ENCODE data around the gene HECA. TPM values are rescaled to one million over a fixed set of nuclear protein-coding genes. Genes with fewer than 3 reads are reported as not detected.

Gene HECA
- total RNA-seq, 4 donors from 2014 or later: 31.9 to 39.3 (median 35.7) TPM

GRCh38 chr6:139173822-139174221 lies 38.9 kb downstream of the HECA start:
- H3K27ac ChIP-seq: no peak overlapping the region
- no peaks in the 10 kb centered on the region for H3K27me3 ChIP-seq
- DNase-seq (ENCODE audit: low spot score in 2 of 2): no peak
- no peaks in the 10 kb centered on the region for H3K4me1 ChIP-seq
- no peak for TF ChIP-seq CTCF (IDR thresholded peaks at IDR 0.05)
- no peak for TF ChIP-seq POLR2A (IDR thresholded peaks at IDR 0.05)
- no peak for TF ChIP-seq EP300 (IDR thresholded peaks at IDR 0.05)
- no peaks in the 10 kb centered on the region for H3K9me3 ChIP-seq
- no peak overlapping the region for H3K4me3 ChIP-seq
- WGBS, 2 donors: 86 to 88% methylated on average over 1 of the region's 1 CpG
- H3K36me3 ChIP-seq: peaks cover 3 to 55% (median 18%) of the 10 kb centered on the region in 3 donors

- Histone ChIP-seq H3K4me3 (no peak overlapping the region), H3K27ac (no peak overlapping the region), H3K36me3 (peaks cover 3 to 65% (median 15%) of the 10 kb centered on the region in 3 donors), H3K9me3 (no peaks in the 10 kb centered on the region), H3K4me1 (no peaks in the 10 kb centered on the region), H3K27me3 (no peaks in the 10 kb centered on the region)
- TF ChIP-seq EP300 (IDR thresholded peaks at IDR 0.05) (no peak), POLR2A (IDR thresholded peaks at IDR 0.05) (no peak), CTCF (IDR thresholded peaks at IDR 0.05) (no peak)
- no peak for DNase-seq (ENCODE audit: low spot score in 2 of 2)
These were observed 40.1 kb downstream of the HECA start for GRCh38 chr6:139174961-139175360.

GRCh38 chr6:139175389-139175948 lies 40.6 kb downstream of the HECA start:
- WGBS, 2 donors: 73 to 77% methylated on average over 4 of the region's 4 CpGs
- TF ChIP-seq POLR2A (IDR thresholded peaks at IDR 0.05) (no peak), CTCF (IDR thresholded peaks at IDR 0.05) (no peak), EP300 (IDR thresholded peaks at IDR 0.05) (no peak)
- DNase-seq (ENCODE audit: low spot score in 2 of 2): no peak
- Histone ChIP-seq H3K27me3 (no peaks in the 10 kb centered on the region), H3K9me3 (no peaks in the 10 kb centered on the region), H3K27ac (no peak overlapping the region), H3K4me1 (no peaks in the 10 kb centered on the region), H3K36me3 (peaks cover 3 to 70% (median 15%) of the 10 kb centered on the region in 3 donors), H3K4me3 (no peak overlapping the region)

- Histone ChIP-seq H3K27ac (no peak overlapping the region), H3K4me3 (no peak overlapping the region), H3K4me1 (no peaks in the 10 kb centered on the region), H3K9me3 (no peaks in the 10 kb centered on the region), H3K36me3 (peaks cover 0 to 73% (median 15%) of the 10 kb centered on the region in 3 donors), H3K27me3 (no peaks in the 10 kb centered on the region)
- no peak for DNase-seq (ENCODE audit: low spot score in 2 of 2)
- TF ChIP-seq EP300 (IDR thresholded peaks at IDR 0.05): no peak
- TF ChIP-seq POLR2A (IDR thresholded peaks at IDR 0.05): no peak
- no peak for TF ChIP-seq CTCF (IDR thresholded peaks at IDR 0.05)
- 96 to 97% methylated on average over 6 of the region's 6 CpGs for WGBS, 2 donors
These were observed 46.4 kb downstream of the HECA start for GRCh38 chr6:139181236-139181635.

- no peaks in the 10 kb centered on the region for H3K4me1 ChIP-seq
- no peaks in the 10 kb centered on the region for H3K9me3 ChIP-seq
- H3K36me3 ChIP-seq: peaks cover 0 to 45% (median 0%) of the 10 kb centered on the region in 3 donors
- 73 to 79% methylated on average over 4 of the region's 4 CpGs for WGBS, 2 donors
- no peak overlapping the region for H3K4me3 ChIP-seq
- no peak overlapping the region for H3K27ac ChIP-seq
- DNase-seq (ENCODE audit: low spot score in 2 of 2): no peak
- H3K27me3 ChIP-seq: no peaks in the 10 kb centered on the region
- TF ChIP-seq POLR2A (IDR thresholded peaks at IDR 0.05): no peak
- no peak for TF ChIP-seq CTCF (IDR thresholded peaks at IDR 0.05)
- TF ChIP-seq EP300 (IDR thresholded peaks at IDR 0.05): no peak
These were observed 49.2 kb downstream of the HECA start for GRCh38 chr6:139184047-139184446.
